Measurements from ENCODE around the gene KRTAP22-1.

Gene KRTAP22-1

GRCh38 chr21:30600787-30601186 is at the start of gene KRTAP22-1:
Gene KRTAP22-1, plus strand, starts transcription at chr21:30601087.
- no peak for DNase-seq (ENCODE audit: low read depth, low spot score)

- DNase-seq (ENCODE audit: low read depth, low spot score) = no peak
These were observed 48.1 kb upstream of the KRTAP22-1 start for GRCh38 chr21:30552782-30553181.

- DNase-seq (ENCODE audit: low read depth, low spot score) = no peak
These were observed 45.8 kb upstream of the KRTAP22-1 start for GRCh38 chr21:30555095-30555494.

GRCh38 chr21:30561264-30561895 is 39.5 kb upstream of the KRTAP22-1 start, which contains the start of gene KRTAP19-7:
Gene KRTAP19-7, minus strand, starts transcription at chr21:30561314. Its CDS starts 25 bp downstream, at chr21:30561289.
- DNase-seq (ENCODE audit: low read depth, low spot score) = no peak

GRCh38 chr21:30561957-30562356 is 38.9 kb upstream of the KRTAP22-1 start:
- DNase-seq (ENCODE audit: low read depth, low spot score) = no peak

- DNase-seq (ENCODE audit: low read depth, low spot score) = no peak
These were observed 37.8 kb upstream of the KRTAP22-1 start for GRCh38 chr21:30563072-30563471.

GRCh38 chr21:30563630-30564029 is 37.3 kb upstream of the KRTAP22-1 start:
- no peak for DNase-seq (ENCODE audit: low read depth, low spot score)

- DNase-seq (ENCODE audit: low read depth, low spot score) = no peak
These were observed 33.3 kb upstream of the KRTAP22-1 start for GRCh38 chr21:30567617-30568016.

GRCh38 chr21:30577766-30578165 is 23.1 kb upstream of the KRTAP22-1 start:
- DNase-seq (ENCODE audit: low read depth, low spot score) = no peak

GRCh38 chr21:30579346-30579745 is 21.5 kb upstream of the KRTAP22-1 start:
- DNase-seq (ENCODE audit: low read depth, low spot score) = no peak

GRCh38 chr21:30580132-30580531 is 20.8 kb upstream of the KRTAP22-1 start:
- DNase-seq (ENCODE audit: low read depth, low spot score) = no peak

GRCh38 chr21:30582870-30583269 is 18.0 kb upstream of the KRTAP22-1 start:
- DNase-seq (ENCODE audit: low read depth, low spot score) = no peak

GRCh38 chr21:30590297-30590696 is 10.6 kb upstream of the KRTAP22-1 start, which contains the start of gene KRTAP22-2:
Gene KRTAP22-2, minus strand, starts transcription at chr21:30590397.
- DNase-seq (ENCODE audit: low read depth, low spot score) = no peak

- no peak for DNase-seq (ENCODE audit: low read depth, low spot score)
These were observed 8.7 kb upstream of the KRTAP22-1 start, which contains the start of gene KRTAP6-3 for GRCh38 chr21:30592140-30592539. Gene KRTAP6-3, plus strand, starts transcription at chr21:30592440. Its CDS starts 6 bp downstream, at chr21:30592446.

- DNase-seq (ENCODE audit: low read depth, low spot score) = no peak
These were observed 2.1 kb upstream of the KRTAP22-1 start, which contains the start of gene KRTAP6-2 for GRCh38 chr21:30598802-30599201. Gene KRTAP6-2, minus strand, starts transcription at chr21:30598902. Its CDS starts 28 bp downstream, at chr21:30598874.

GRCh38 chr21:30605968-30606367 is 5.1 kb downstream of the KRTAP22-1 start:
- DNase-seq (ENCODE audit: low read depth, low spot score) = no peak

GRCh38 chr21:30612132-30612531 is 11.2 kb downstream of the KRTAP22-1 start:
- DNase-seq (ENCODE audit: low read depth, low spot score) = no peak

GRCh38 chr21:30613836-30614235 is 12.9 kb downstream of the KRTAP22-1 start, which contains the start of gene KRTAP6-1:
Gene KRTAP6-1, minus strand, starts transcription at chr21:30613930. Its CDS starts 26 bp downstream, at chr21:30613904.
- DNase-seq (ENCODE audit: low read depth, low spot score) = no peak

- no peak for DNase-seq (ENCODE audit: low read depth, low spot score)
These were observed 14.3 kb downstream of the KRTAP22-1 start for GRCh38 chr21:30615199-30615598.

- no peak for DNase-seq (ENCODE audit: low read depth, low spot score)
These were observed 15.2 kb downstream of the KRTAP22-1 start, which contains the start of gene KRTAP20-1 for GRCh38 chr21:30616125-30616524. Gene KRTAP20-1, plus strand, starts transcription at chr21:30616425. Its CDS starts 30 bp downstream, at chr21:30616455.

- DNase-seq (ENCODE audit: low read depth, low spot score) = no peak
These were observed 19.2 kb downstream of the KRTAP22-1 start for GRCh38 chr21:30620080-30620479.

- no peak for DNase-seq (ENCODE audit: low read depth, low spot score)
These were observed 19.6 kb downstream of the KRTAP22-1 start, which contains the start of gene KRTAP20-4 for GRCh38 chr21:30620522-30620921. Gene KRTAP20-4, plus strand, starts transcription at chr21:30620627.

- DNase-seq (ENCODE audit: low read depth, low spot score) = no peak
These were observed 22.5 kb downstream of the KRTAP22-1 start for GRCh38 chr21:30623362-30623761.
